Measurements from ENCODE around the gene THYN1. TPM values are rescaled to one million over a fixed set of nuclear protein-coding genes. Genes with fewer than 3 reads are reported as not detected.

THYN1 gene
- total and polyA plus RNA-seq, 3 experiments from 2014 or later, result 58.9 to 133 (median 68.4) TPM

DNA sequence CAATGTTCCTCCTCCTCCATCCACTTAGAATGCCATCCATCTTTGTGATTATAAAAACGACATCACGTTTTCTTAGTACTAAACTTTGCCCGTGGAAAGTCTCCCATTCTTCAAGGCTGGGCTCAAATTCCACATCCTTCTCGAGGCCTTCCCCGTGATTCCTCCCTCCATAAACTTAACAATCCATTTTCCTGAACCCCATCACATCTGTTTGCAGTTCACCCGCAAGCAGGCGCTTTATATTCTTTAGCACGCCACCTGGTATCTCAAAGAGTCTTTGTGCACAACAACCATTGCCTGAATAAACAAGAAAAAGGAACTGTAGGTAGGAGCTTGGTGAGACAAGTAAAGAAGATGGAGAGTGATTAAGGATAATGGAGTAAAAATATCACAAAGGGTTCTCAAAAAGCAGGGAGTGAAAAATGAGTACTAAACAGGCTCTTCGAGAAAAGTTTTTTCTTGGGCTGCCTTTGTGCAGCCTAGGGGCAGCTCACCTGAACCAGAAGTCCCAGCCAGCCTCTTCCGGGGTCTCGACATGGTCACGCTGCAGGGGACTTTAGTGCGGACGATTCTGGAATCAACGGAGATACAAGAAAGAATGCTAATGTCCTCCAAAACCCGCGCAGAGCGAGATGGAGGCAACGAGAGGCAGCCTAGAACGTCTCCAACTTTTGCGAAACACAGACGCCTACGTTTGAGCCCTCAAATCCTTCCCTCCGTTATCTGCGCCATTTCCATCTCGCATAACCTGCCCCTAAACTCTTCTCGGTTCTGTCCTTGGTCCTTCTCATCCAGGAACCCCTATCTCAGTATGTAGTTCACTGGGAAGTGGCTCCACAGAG is 585 bp downstream of the THYN1 start:
- CTCF ChIA-PET, result interaction anchor here (1.2 to 2.0 kb wide), 7 partner anchors 10 to 28 kb away, joined by 4 to 10 read pairs (median 5); partner anchors contain the start of genes GLB1L3, NCAPD3 and VPS26B
- POLR2A ChIA-PET, result interaction anchor here (1.0 to 4.4 kb wide), 3 partner anchors 24 to 184 kb away, joined by 3 to 36 read pairs (median 3); partner anchors contain the start of genes JAM3, NCAPD3 and VPS26B
- Mint-ChIP-seq H3K27me3 (no peaks in the 10 kb centered on the region), H3K36me3 (peaks cover 0 to 58% (median 6%) of the 10 kb centered on the region in 3 donors), H3K9me3 (no peaks in the 10 kb centered on the region), H3K4me3 (peak overlapping the region; percentile 88 to 99 (median 96)), H3K27ac (peak overlapping the region; percentile 76 to 97 (median 90)), H3K4me1 (peaks cover 30 to 47% (median 40%) of the 10 kb centered on the region in 3 donors)
- H3K4me3 ChIP-seq (ENCODE audit: low read length), result peak overlapping the region; percentile 91
- DNase-seq, result no peak
- H3K9me3 ChIP-seq (ENCODE audit: low read length), result no peaks in the 10 kb centered on the region
- peak overlapping the region; percentile 53 for H3K27ac ChIP-seq (ENCODE audit: low read depth, low read length)
- no peaks in the 10 kb centered on the region for H3K27me3 ChIP-seq (ENCODE audit: insufficient read depth, low read length, poor library complexity, severe bottlenecking)
- H3K4me1 ChIP-seq (ENCODE audit: insufficient read depth, low read length), result peaks cover 25% of the 10 kb centered on the region
- H3K36me3 ChIP-seq (ENCODE audit: insufficient read depth, low read length), result peaks cover 26% of the 10 kb centered on the region

GRCh38 chr11:134250675-134251074 is 2.5 kb downstream of the THYN1 start:
- no peaks in the 10 kb centered on the region for H3K9me3 ChIP-seq (ENCODE audit: low read length)
- H3K9me3 Mint-ChIP-seq, result no peaks in the 10 kb centered on the region
- POLR2A ChIA-PET, result interaction anchor here (2.7 to 4.4 kb wide), 2 partner anchors 26 kb away, joined by 11 to 36 read pairs; partner anchors contain the start of genes NCAPD3 and VPS26B
- peaks cover 33% of the 10 kb centered on the region for H3K36me3 ChIP-seq (ENCODE audit: insufficient read depth, low read length)
- peaks cover 25% of the 10 kb centered on the region for H3K4me1 ChIP-seq (ENCODE audit: insufficient read depth, low read length)
- H3K36me3 Mint-ChIP-seq, result peaks cover 0 to 66% (median 12%) of the 10 kb centered on the region in 3 donors
- H3K27ac ChIP-seq (ENCODE audit: low read depth, low read length), result no peak overlapping the region
- no peak overlapping the region for H3K4me3 Mint-ChIP-seq
- no peaks in the 10 kb centered on the region for H3K27me3 Mint-ChIP-seq
- no peaks in the 10 kb centered on the region for H3K27me3 ChIP-seq (ENCODE audit: insufficient read depth, low read length, poor library complexity, severe bottlenecking)
- peaks cover 30 to 43% (median 39%) of the 10 kb centered on the region in 3 donors for H3K4me1 Mint-ChIP-seq
- H3K4me3 ChIP-seq (ENCODE audit: low read length), result no peak overlapping the region
- peak overlapping the region in 3 of 8 donors; percentile 27 to 80 (median 40) for H3K27ac Mint-ChIP-seq
- DNase-seq, result no peak
- CTCF ChIA-PET, result interaction anchor here (1.2 to 1.9 kb wide), 4 partner anchors 11 to 26 kb away, joined by 3 to 10 read pairs (median 7); partner anchors contain the start of genes GLB1L3, NCAPD3 and VPS26B

GRCh38 chr11:134250246-134250645 is 2.9 kb downstream of the THYN1 start:
- H3K27me3 ChIP-seq (ENCODE audit: insufficient read depth, low read length, poor library complexity, severe bottlenecking), result no peaks in the 10 kb centered on the region
- H3K36me3 ChIP-seq (ENCODE audit: insufficient read depth, low read length), result peaks cover 33% of the 10 kb centered on the region
- H3K4me3 ChIP-seq (ENCODE audit: low read length), result no peak overlapping the region
- Mint-ChIP-seq H3K27me3 (no peaks in the 10 kb centered on the region), H3K27ac (peak overlapping the region in 2 of 8 donors; percentile 50 to 52), H3K4me3 (no peak overlapping the region), H3K36me3 (peaks cover 0 to 71% (median 12%) of the 10 kb centered on the region in 3 donors), H3K4me1 (peaks cover 28 to 38% (median 36%) of the 10 kb centered on the region in 3 donors), H3K9me3 (no peaks in the 10 kb centered on the region)
- peaks cover 25% of the 10 kb centered on the region for H3K4me1 ChIP-seq (ENCODE audit: insufficient read depth, low read length)
- ChIA-PET POLR2A (interaction anchor here (2.7 kb wide), 1 partner anchor 25 kb away, joined by 11 read pairs; the partner anchor contains the start of genes NCAPD3 and VPS26B), CTCF (interaction anchor here (1.8 kb wide), 1 partner anchor 11 kb away, joined by 5 read pairs; no protein-coding TSS in a partner anchor)
- H3K27ac ChIP-seq (ENCODE audit: low read depth, low read length), result no peak overlapping the region
- DNase-seq, result no peak
- H3K9me3 ChIP-seq (ENCODE audit: low read length), result no peaks in the 10 kb centered on the region

DNA sequence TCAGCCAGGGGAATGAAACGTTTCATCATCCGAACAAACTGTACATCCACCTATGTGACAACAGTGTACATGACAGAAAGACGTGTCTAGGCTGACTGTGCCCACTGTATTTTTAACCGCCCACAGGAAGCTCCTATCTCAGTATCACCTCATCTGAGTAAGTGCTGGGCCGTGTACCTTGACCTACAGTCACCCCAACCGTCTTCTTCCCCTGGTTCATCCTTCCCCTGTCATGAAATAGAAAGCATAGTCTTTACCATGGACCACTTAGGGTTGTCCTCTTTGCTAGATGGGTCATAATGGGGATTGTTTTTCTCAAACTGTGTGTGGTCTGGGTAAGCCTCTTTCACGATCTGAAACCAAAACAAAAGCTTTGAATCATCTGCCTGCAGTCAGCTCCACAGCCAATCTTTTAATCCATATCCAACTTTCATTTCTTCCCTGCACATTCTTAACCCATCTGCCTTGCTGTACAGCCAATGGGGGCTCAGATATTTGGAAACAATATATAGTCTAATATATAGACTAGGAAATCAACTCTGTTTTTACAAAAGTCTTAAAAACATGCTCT is 4.2 kb downstream of the THYN1 start:
- H3K4me3 Mint-ChIP-seq, result no peak overlapping the region
- POLR2A ChIA-PET, result interaction anchor here (2.7 kb wide), 1 partner anchor 24 kb away, joined by 11 read pairs; the partner anchor contains the start of genes NCAPD3 and VPS26B
- H3K36me3 ChIP-seq (ENCODE audit: insufficient read depth, low read length), result peaks cover 33% of the 10 kb centered on the region

GRCh38 chr11:134246678-134247077 is 6.5 kb downstream of the THYN1 start:
- Mint-ChIP-seq H3K4me3 (peak overlapping the region in 1 of 7 donors; percentile 13), H3K9me3 (no peaks in the 10 kb centered on the region), H3K27me3 (no peaks in the 10 kb centered on the region), H3K27ac (peak overlapping the region in 3 of 8 donors; percentile 3 to 51 (median 38)), H3K36me3 (peaks cover 0 to 95% (median 24%) of the 10 kb centered on the region in 3 donors), H3K4me1 (peaks cover 4 to 11% (median 8%) of the 10 kb centered on the region in 3 donors)
- Histone ChIP-seq H3K4me3 (ENCODE audit: low read length) (no peak overlapping the region), H3K27me3 (ENCODE audit: insufficient read depth, low read length, poor library complexity, severe bottlenecking) (no peaks in the 10 kb centered on the region), H3K36me3 (ENCODE audit: insufficient read depth, low read length) (peaks cover 33% of the 10 kb centered on the region), H3K9me3 (ENCODE audit: low read length) (no peaks in the 10 kb centered on the region), H3K27ac (ENCODE audit: low read depth, low read length) (no peak overlapping the region), H3K4me1 (ENCODE audit: insufficient read depth, low read length) (peaks cover 4% of the 10 kb centered on the region)
- POLR2A ChIA-PET, result no interaction called here
- no peak for DNase-seq
- CTCF ChIA-PET, result interaction anchor here (1.0 kb wide), 1 partner anchor 25 kb away, joined by 3 read pairs; no protein-coding TSS in a partner anchor

More for the DNA sequence above, 4.2 kb downstream of the THYN1 start:
- peaks cover 20 to 27% (median 25%) of the 10 kb centered on the region in 3 donors for H3K4me1 Mint-ChIP-seq
- CTCF ChIA-PET, result interaction anchor here (1.0 kb wide), 2 partner anchors 27 to 42 kb away, joined by 3 read pairs; no protein-coding TSS in a partner anchor
- no peak for DNase-seq
- Histone ChIP-seq H3K27ac (ENCODE audit: low read depth, low read length) (no peak overlapping the region), H3K9me3 (ENCODE audit: low read length) (no peaks in the 10 kb centered on the region), H3K4me3 (ENCODE audit: low read length) (no peak overlapping the region), H3K27me3 (ENCODE audit: insufficient read depth, low read length, poor library complexity, severe bottlenecking) (no peaks in the 10 kb centered on the region), H3K4me1 (ENCODE audit: insufficient read depth, low read length) (peaks cover 17% of the 10 kb centered on the region)
- no peaks in the 10 kb centered on the region for H3K9me3 Mint-ChIP-seq
- H3K27ac Mint-ChIP-seq, result peak overlapping the region in 7 of 8 donors; percentile 14 to 82 (median 64)
- peaks cover 0 to 82% (median 18%) of the 10 kb centered on the region in 3 donors for H3K36me3 Mint-ChIP-seq
- H3K27me3 Mint-ChIP-seq, result no peaks in the 10 kb centered on the region

GRCh38 chr11:134246100-134246499 is 7.1 kb downstream of the THYN1 start:
- Histone ChIP-seq H3K27ac (ENCODE audit: low read depth, low read length) (no peak overlapping the region), H3K9me3 (ENCODE audit: low read length) (no peaks in the 10 kb centered on the region), H3K27me3 (ENCODE audit: insufficient read depth, low read length, poor library complexity, severe bottlenecking) (no peaks in the 10 kb centered on the region), H3K36me3 (ENCODE audit: insufficient read depth, low read length) (peaks cover 34% of the 10 kb centered on the region), H3K4me3 (ENCODE audit: low read length) (no peak overlapping the region), H3K4me1 (ENCODE audit: insufficient read depth, low read length) (no peaks in the 10 kb centered on the region)
- no peaks in the 10 kb centered on the region for H3K9me3 Mint-ChIP-seq
- peaks cover 0 to 5% (median 2%) of the 10 kb centered on the region in 3 donors for H3K4me1 Mint-ChIP-seq
- ChIA-PET CTCF (interaction anchor here (4.1 kb wide), 1 partner anchor 38 kb away, joined by 19 read pairs; no protein-coding TSS in a partner anchor), POLR2A (no interaction called here)
- H3K27ac Mint-ChIP-seq, result peak overlapping the region in 1 of 8 donors; percentile 17
- no peak overlapping the region for H3K4me3 Mint-ChIP-seq
- peaks cover 0 to 96% (median 24%) of the 10 kb centered on the region in 3 donors for H3K36me3 Mint-ChIP-seq
- no peak for DNase-seq
- no peaks in the 10 kb centered on the region for H3K27me3 Mint-ChIP-seq

- H3K27me3 ChIP-seq (ENCODE audit: insufficient read depth, low read length, poor library complexity, severe bottlenecking), result no peaks in the 10 kb centered on the region
- no peaks in the 10 kb centered on the region for H3K9me3 ChIP-seq (ENCODE audit: low read length)
- ChIA-PET POLR2A (interaction anchor here (1.9 kb wide), 1 partner anchor 21 kb away, joined by 6 read pairs; the partner anchor contains the start of genes NCAPD3 and VPS26B), CTCF (interaction anchor here (2.5 to 4.1 kb wide), 3 partner anchors 11 to 38 kb away, joined by 11 to 24 read pairs (median 19); partner anchors contain the start of genes NCAPD3 and VPS26B)
- no peaks in the 10 kb centered on the region for H3K27me3 Mint-ChIP-seq
- H3K4me1 ChIP-seq (ENCODE audit: insufficient read depth, low read length), result no peaks in the 10 kb centered on the region
- H3K27ac ChIP-seq (ENCODE audit: low read depth, low read length), result no peak overlapping the region
- DNase-seq, result no peak
- peaks cover 0 to 4% (median 0%) of the 10 kb centered on the region in 3 donors for H3K4me1 Mint-ChIP-seq
- no peak overlapping the region for H3K4me3 ChIP-seq (ENCODE audit: low read length)
- H3K36me3 ChIP-seq (ENCODE audit: insufficient read depth, low read length), result peaks cover 31% of the 10 kb centered on the region
- H3K27ac Mint-ChIP-seq, result no peak overlapping the region
- H3K9me3 Mint-ChIP-seq, result no peaks in the 10 kb centered on the region
- H3K36me3 Mint-ChIP-seq, result peaks cover 0 to 93% (median 24%) of the 10 kb centered on the region in 3 donors
- no peak overlapping the region for H3K4me3 Mint-ChIP-seq
These were observed 7.7 kb downstream of the THYN1 start for GRCh38 chr11:134245434-134245833.

All from CD8-positive, alpha-beta memory T cell (primary cell).